Fibroblast of peridontal ligament (primary cell): ENCODE data around the gene FBXW10.
"Not testable (repeated sequence)": the region's sequence is repeated elsewhere in the genome, so short reads cannot be mapped to it uniquely, and the experiment has no call there.

Experiments
- DNase-seq: peaks from one replicate; pipeline ENCODE4 v3.0.0-alpha.2; 2010; ENCODE audit errors: extremely low read depth

Gene FBXW10

GRCh38 chr17:18827613-18828012 is 83.8 kb downstream of the FBXW10 start:
- not testable (repeated sequence) for DNase-seq
